ENCODE data around the gene THEM4. TPM values are rescaled to one million over a fixed set of nuclear protein-coding genes. Genes with fewer than 3 reads are reported as not detected.

THEM4 gene
- total RNA-seq, 2 donors from 2014 or later: 26.6 to 33.0 TPM

GRCh38 chr1:151833172-151833900 lies 76.0 kb downstream of the THEM4 start:
- peak overlapping the region; percentile 94 for H3K4me3 Mint-ChIP-seq
- H3K9me3 Mint-ChIP-seq: no peaks in the 10 kb centered on the region
- no peaks in the 10 kb centered on the region for H3K27me3 Mint-ChIP-seq
- peaks cover 8% of the 10 kb centered on the region for H3K36me3 Mint-ChIP-seq (ENCODE audit: low read depth)
- peak overlapping the region; percentile 93 for H3K27ac Mint-ChIP-seq
- no peak for ATAC-seq (replicated peaks)
- H3K4me1 Mint-ChIP-seq: peaks cover 73% of the 10 kb centered on the region

- Mint-ChIP-seq H3K36me3 (ENCODE audit: low read depth) (peaks cover 8% of the 10 kb centered on the region), H3K27me3 (no peaks in the 10 kb centered on the region), H3K4me3 (peak overlapping the region; percentile 94), H3K9me3 (no peaks in the 10 kb centered on the region), H3K4me1 (peaks cover 76% of the 10 kb centered on the region), H3K27ac (peak overlapping the region; percentile 93)
- ATAC-seq (replicated peaks): no peak
Observed at GRCh38 chr1:151832318-151832980, 76.9 kb downstream of the THEM4 start.

GRCh38 chr1:151831605-151832004 lies 77.7 kb downstream of the THEM4 start, which contains the start of gene RORC:
Gene RORC, minus strand, starts transcription at chr1:151831802. Its CDS starts 38 bp downstream, at chr1:151831764.
- H3K4me3 Mint-ChIP-seq: peak within 1 kb of the TSS; percentile 94
- no peaks in the 10 kb centered on the region for H3K9me3 Mint-ChIP-seq
- ATAC-seq (replicated peaks): no peak
- H3K4me1 Mint-ChIP-seq: peaks cover 69% of the 10 kb centered on the region
- peaks cover 5% of the 10 kb centered on the region for H3K36me3 Mint-ChIP-seq (ENCODE audit: low read depth)
- peak within 1 kb of the TSS; percentile 93 for H3K27ac Mint-ChIP-seq
- no peaks in the 10 kb centered on the region for H3K27me3 Mint-ChIP-seq

GRCh38 chr1:151831256-151831591 lies 78.1 kb downstream of the THEM4 start:
- H3K36me3 Mint-ChIP-seq (ENCODE audit: low read depth): peaks cover 9% of the 10 kb centered on the region
- H3K4me3 Mint-ChIP-seq: peak overlapping the region; percentile 94
- H3K27me3 Mint-ChIP-seq: no peaks in the 10 kb centered on the region
- no peak for ATAC-seq (replicated peaks)
- H3K4me1 Mint-ChIP-seq: peaks cover 69% of the 10 kb centered on the region
- H3K9me3 Mint-ChIP-seq: no peaks in the 10 kb centered on the region
- peak overlapping the region; percentile 93 for H3K27ac Mint-ChIP-seq

- no peaks in the 10 kb centered on the region for H3K9me3 Mint-ChIP-seq
Observed at GRCh38 chr1:151830055-151830454, 79.3 kb downstream of the THEM4 start.

GRCh38 chr1:151829352-151830046 lies 79.8 kb downstream of the THEM4 start:
- Mint-ChIP-seq H3K36me3 (ENCODE audit: low read depth) (peaks cover 26% of the 10 kb centered on the region), H3K27ac (peak overlapping the region; percentile 93), H3K4me1 (peaks cover 62% of the 10 kb centered on the region), H3K27me3 (no peaks in the 10 kb centered on the region), H3K9me3 (no peaks in the 10 kb centered on the region), H3K4me3 (peak overlapping the region; percentile 94)
- ATAC-seq (replicated peaks): peak; percentile 5

More at GRCh38 chr1:151830055-151830454, 79.3 kb downstream of the THEM4 start:
- Mint-ChIP-seq H3K36me3 (ENCODE audit: low read depth) (peaks cover 21% of the 10 kb centered on the region), H3K4me3 (peak overlapping the region; percentile 94), H3K4me1 (peaks cover 62% of the 10 kb centered on the region), H3K27ac (peak overlapping the region; percentile 93), H3K27me3 (no peaks in the 10 kb centered on the region)
- no peak for ATAC-seq (replicated peaks)

- Mint-ChIP-seq H3K27me3 (no peaks in the 10 kb centered on the region), H3K4me3 (peak overlapping the region; percentile 94), H3K4me1 (peaks cover 61% of the 10 kb centered on the region), H3K36me3 (ENCODE audit: low read depth) (peaks cover 32% of the 10 kb centered on the region), H3K27ac (peak overlapping the region; percentile 93), H3K9me3 (no peaks in the 10 kb centered on the region)
- ATAC-seq (replicated peaks): no peak
Observed at GRCh38 chr1:151828921-151829320, 80.4 kb downstream of the THEM4 start.

- peaks cover 43% of the 10 kb centered on the region for H3K36me3 Mint-ChIP-seq (ENCODE audit: low read depth)
- ATAC-seq (replicated peaks): no peak
- H3K9me3 Mint-ChIP-seq: no peaks in the 10 kb centered on the region
- peak overlapping the region; percentile 94 for H3K4me3 Mint-ChIP-seq
- peaks cover 56% of the 10 kb centered on the region for H3K4me1 Mint-ChIP-seq
- peak overlapping the region; percentile 93 for H3K27ac Mint-ChIP-seq
- no peaks in the 10 kb centered on the region for H3K27me3 Mint-ChIP-seq
Observed at GRCh38 chr1:151827853-151828252, 81.5 kb downstream of the THEM4 start.

- peaks cover 50% of the 10 kb centered on the region for H3K4me1 Mint-ChIP-seq
- peak overlapping the region; percentile 94 for H3K4me3 Mint-ChIP-seq
- peaks cover 61% of the 10 kb centered on the region for H3K36me3 Mint-ChIP-seq (ENCODE audit: low read depth)
- ATAC-seq (replicated peaks): peak; percentile 29
- H3K27ac Mint-ChIP-seq: peak overlapping the region; percentile 93
- no peaks in the 10 kb centered on the region for H3K9me3 Mint-ChIP-seq
- H3K27me3 Mint-ChIP-seq: no peaks in the 10 kb centered on the region
Observed at GRCh38 chr1:151825751-151826660, 83.3 kb downstream of the THEM4 start.

GRCh38 chr1:151825204-151825603 lies 84.1 kb downstream of the THEM4 start:
- no peak for ATAC-seq (replicated peaks)
- H3K27ac Mint-ChIP-seq: peak overlapping the region; percentile 93
- H3K36me3 Mint-ChIP-seq (ENCODE audit: low read depth): peaks cover 69% of the 10 kb centered on the region
- peak overlapping the region; percentile 94 for H3K4me3 Mint-ChIP-seq
- H3K4me1 Mint-ChIP-seq: peaks cover 51% of the 10 kb centered on the region
- no peaks in the 10 kb centered on the region for H3K27me3 Mint-ChIP-seq
- H3K9me3 Mint-ChIP-seq: no peaks in the 10 kb centered on the region

Other genes starting within 250 kb of the THEM4 start
- not detected for gene CELF3, start 192.7 kb downstream of the THEM4 start, total RNA-seq
- not detected for gene RIIAD1, start 188.0 kb downstream of the THEM4 start, total RNA-seq
- 100 to 1,000 TPM in 1 of 2 donors, 10 to 100 TPM in 1; 80.4 to 160 TPM for gene MRPL9, start 146.0 kb downstream of the THEM4 start, total RNA-seq
- 10 to 100 TPM; 20.3 to 21.8 TPM for gene TDRKH, start 119.0 kb downstream of the THEM4 start, total RNA-seq
- gene LINGO4, start 104.1 kb downstream of the THEM4 start, total RNA-seq: 1 to 10 TPM; 1.3 to 4.0 TPM
- gene RORC, start 77.7 kb downstream of the THEM4 start, total RNA-seq: 10 to 100 TPM; 39.5 to 55.2 TPM
- 1 to 10 TPM; 3.9 to 5.6 TPM for gene C2CD4D, start 69.7 kb downstream of the THEM4 start, total RNA-seq
- gene THEM5, start 55.8 kb downstream of the THEM4 start, total RNA-seq: not detected
- 100 to 1,000 TPM; 181 to 377 TPM for gene S100A10, start 84.3 kb upstream of the THEM4 start, total RNA-seq
- gene S100A11, start 127.5 kb upstream of the THEM4 start, total RNA-seq: 100 to 1,000 TPM; 230 to 302 TPM
- not detected for gene TCHHL1, start 179.6 kb upstream of the THEM4 start, total RNA-seq
- gene TCHH, start 205.9 kb upstream of the THEM4 start, total RNA-seq: under 1 TPM; 0.03 to 0.11 TPM
- not detected for gene RPTN, start 249.7 kb upstream of the THEM4 start, total RNA-seq

Measured in activated T-helper 17 cell treated with anti-CD3 and anti-CD28 coated beads, Interleukin-2, amount 50 U/mL, for 72 hours (primary cell).